ENCODE measurements around the gene LUC7L2.
"Not testable (repeated sequence)": the region's sequence is repeated elsewhere in the genome, so short reads cannot be mapped to it uniquely, and the experiment has no call there.

The LUC7L2 gene

GRCh38 chr7:139332697-139333359, 26.9 kb upstream of the LUC7L2 start:
- no peaks in the 10 kb centered on the region for H3K27me3 ChIP-seq (ENCODE audit: insufficient read depth, poor library complexity, severe bottlenecking)
- no peak overlapping the region for H3K27ac ChIP-seq (replicated peaks)
- DNase-seq (ENCODE audit: low read depth in 1 of 2, low spot score in 1 of 2) = no peak
- no peak for TF ChIP-seq GABPA (IDR thresholded peaks at IDR 0.05; ENCODE audit: low read depth)
- no peak for TF ChIP-seq CTCF (IDR thresholded peaks at IDR 0.05; ENCODE audit: insufficient read depth, low read length)
- TF ChIP-seq SPI1 (IDR thresholded peaks at IDR 0.05; ENCODE audit: borderline replicate concordance, low read depth) = no peak
- TF ChIP-seq, protein P1, sequence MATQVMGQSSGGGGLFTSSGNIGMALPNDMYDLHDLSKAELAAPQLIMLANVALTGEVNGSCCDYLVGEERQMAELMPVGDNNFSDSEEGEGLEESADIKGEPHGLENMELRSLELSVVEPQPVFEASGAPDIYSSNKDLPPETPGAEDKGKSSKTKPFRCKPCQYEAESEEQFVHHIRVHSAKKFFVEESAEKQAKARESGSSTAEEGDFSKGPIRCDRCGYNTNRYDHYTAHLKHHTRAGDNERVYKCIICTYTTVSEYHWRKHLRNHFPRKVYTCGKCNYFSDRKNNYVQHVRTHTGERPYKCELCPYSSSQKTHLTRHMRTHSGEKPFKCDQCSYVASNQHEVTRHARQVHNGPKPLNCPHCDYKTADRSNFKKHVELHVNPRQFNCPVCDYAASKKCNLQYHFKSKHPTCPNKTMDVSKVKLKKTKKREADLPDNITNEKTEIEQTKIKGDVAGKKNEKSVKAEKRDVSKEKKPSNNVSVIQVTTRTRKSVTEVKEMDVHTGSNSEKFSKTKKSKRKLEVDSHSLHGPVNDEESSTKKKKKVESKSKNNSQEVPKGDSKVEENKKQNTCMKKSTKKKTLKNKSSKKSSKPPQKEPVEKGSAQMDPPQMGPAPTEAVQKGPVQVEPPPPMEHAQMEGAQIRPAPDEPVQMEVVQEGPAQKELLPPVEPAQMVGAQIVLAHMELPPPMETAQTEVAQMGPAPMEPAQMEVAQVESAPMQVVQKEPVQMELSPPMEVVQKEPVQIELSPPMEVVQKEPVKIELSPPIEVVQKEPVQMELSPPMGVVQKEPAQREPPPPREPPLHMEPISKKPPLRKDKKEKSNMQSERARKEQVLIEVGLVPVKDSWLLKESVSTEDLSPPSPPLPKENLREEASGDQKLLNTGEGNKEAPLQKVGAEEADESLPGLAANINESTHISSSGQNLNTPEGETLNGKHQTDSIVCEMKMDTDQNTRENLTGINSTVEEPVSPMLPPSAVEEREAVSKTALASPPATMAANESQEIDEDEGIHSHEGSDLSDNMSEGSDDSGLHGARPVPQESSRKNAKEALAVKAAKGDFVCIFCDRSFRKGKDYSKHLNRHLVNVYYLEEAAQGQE (IDR thresholded peaks at IDR 0.05; ENCODE audit: insufficient replicate concordance, low read depth) = no peak
- TF ChIP-seq POLR2AphosphoS5 (IDR thresholded peaks at IDR 0.05; ENCODE audit: low read depth) = no peak
- no peak overlapping the region for H3K4me3 ChIP-seq (replicated peaks; ENCODE audit: insufficient read depth, low read length)

DNA sequence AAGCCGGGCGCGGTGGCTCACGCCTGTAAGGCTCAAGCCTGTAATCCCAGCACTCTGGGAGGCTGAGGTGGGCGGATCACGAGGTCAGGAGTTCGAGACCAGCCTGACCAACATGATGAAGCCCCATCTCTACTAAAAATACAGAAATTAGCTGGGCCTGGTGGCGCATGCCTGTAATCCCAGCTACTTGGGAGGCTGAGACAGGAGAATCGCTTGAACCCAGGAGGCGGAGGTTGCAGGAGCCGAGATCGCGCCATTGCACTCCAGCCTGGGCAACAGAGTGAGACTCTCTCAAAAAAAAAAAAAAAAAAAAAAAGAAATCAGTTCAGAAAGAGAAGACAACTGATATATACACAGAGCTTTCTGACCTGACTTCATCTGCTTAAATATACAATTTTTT, 26.3 kb upstream of the LUC7L2 start:
- not testable (repeated sequence) for DNase-seq (ENCODE audit: low read depth in 1 of 2, low spot score in 1 of 2); H3K4me3 ChIP-seq (replicated peaks; ENCODE audit: insufficient read depth, low read length); H3K27me3 ChIP-seq (ENCODE audit: insufficient read depth, poor library complexity, severe bottlenecking); H3K27ac ChIP-seq (replicated peaks)

GRCh38 chr7:139334399-139335150, 25.1 kb upstream of the LUC7L2 start:
- H3K4me3 ChIP-seq (replicated peaks; ENCODE audit: insufficient read depth, low read length) = no peak overlapping the region
- H3K27me3 ChIP-seq (ENCODE audit: insufficient read depth, poor library complexity, severe bottlenecking) = no peaks in the 10 kb centered on the region
- TF ChIP-seq, protein P1 (IDR thresholded peaks at IDR 0.05; ENCODE audit: insufficient replicate concordance, low read depth) = no peak
- no peak for TF ChIP-seq SPI1 (IDR thresholded peaks at IDR 0.05; ENCODE audit: borderline replicate concordance, low read depth)
- no peak for TF ChIP-seq CTCF (IDR thresholded peaks at IDR 0.05; ENCODE audit: insufficient read depth, low read length)
- TF ChIP-seq GABPA (IDR thresholded peaks at IDR 0.05; ENCODE audit: low read depth) = no peak
- TF ChIP-seq POLR2AphosphoS5 (IDR thresholded peaks at IDR 0.05; ENCODE audit: low read depth) = no peak
- DNase-seq (ENCODE audit: low read depth in 1 of 2, low spot score in 1 of 2) = no peak
- no peak overlapping the region for H3K27ac ChIP-seq (replicated peaks)

DNA sequence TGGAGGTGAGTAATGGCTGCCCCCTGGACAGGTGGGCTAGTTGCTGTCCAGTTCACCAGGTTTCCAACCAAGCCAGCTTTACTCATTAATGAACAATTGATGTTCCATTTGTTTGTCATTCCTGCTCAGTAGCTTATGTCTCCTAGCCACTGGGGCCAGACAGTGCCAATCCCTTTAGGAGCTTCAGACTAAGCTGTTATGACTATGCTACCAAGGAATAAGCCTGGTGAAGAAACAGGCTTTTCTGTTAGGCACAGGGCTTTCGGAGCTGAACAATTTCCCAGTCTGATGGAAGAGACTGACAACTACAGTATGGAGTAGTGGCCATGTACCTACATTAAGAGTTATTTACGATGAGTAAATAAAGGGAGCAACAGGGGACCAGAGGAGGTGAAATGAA, 20.7 kb upstream of the LUC7L2 start:
- H3K27ac ChIP-seq (replicated peaks) = peak overlapping the region; percentile 99
- DNase-seq (ENCODE audit: low read depth in 1 of 2, low spot score in 1 of 2) = no peak
- TF ChIP-seq GABPA (IDR thresholded peaks at IDR 0.05; ENCODE audit: low read depth) = no peak
- TF ChIP-seq SPI1 (IDR thresholded peaks at IDR 0.05; ENCODE audit: borderline replicate concordance, low read depth) = no peak
- TF ChIP-seq, protein P1 (IDR thresholded peaks at IDR 0.05; ENCODE audit: insufficient replicate concordance, low read depth) = no peak
- TF ChIP-seq POLR2AphosphoS5 (IDR thresholded peaks at IDR 0.05; ENCODE audit: low read depth) = no peak
- no peak for TF ChIP-seq CTCF (IDR thresholded peaks at IDR 0.05; ENCODE audit: insufficient read depth, low read length)
- no peaks in the 10 kb centered on the region for H3K27me3 ChIP-seq (ENCODE audit: insufficient read depth, poor library complexity, severe bottlenecking)
- H3K4me3 ChIP-seq (replicated peaks; ENCODE audit: insufficient read depth, low read length) = no peak overlapping the region
